Left ventricle myocardium inferior (tissue), 1 donor: ENCODE measurements around the gene PLCD4. TPM values are rescaled to one million over a fixed set of nuclear protein-coding genes. Genes with fewer than 3 reads are reported as not detected.
A peak's percentile ranks its signal among the peaks of the same experiment; 100 is the strongest.

Experiments
- DNase-seq: peaks from one replicate; pipeline ENCODE4 v3.0.0-alpha.2; 2020
- H3K27ac ChIP-seq: fragments of 200-600 bp; replicated peaks from 2 replicates; pipeline ENCODE4 v1.8.0; 2021
- H3K27me3 ChIP-seq: fragments of 200-600 bp; 2 replicates; pipeline ENCODE4 v1.8.0; 2021; ENCODE audit warnings: low read depth
- H3K36me3 ChIP-seq: fragments of 200-600 bp; 2 replicates; pipeline ENCODE4 v1.8.0; 2021
- H3K4me1 ChIP-seq: fragments of 200-600 bp; 2 replicates; pipeline ENCODE4 v1.8.0; 2021
- H3K4me3 ChIP-seq: fragments of 200-600 bp; 2 replicates; pipeline ENCODE4 v1.8.0; 2021; ENCODE audit warnings: mild to moderate bottlenecking, moderate library complexity
- H3K9me3 ChIP-seq: fragments of 200-600 bp; replicated peaks from 2 replicates; pipeline ENCODE4 v1.8.0; 2021
- CTCF ChIP-seq: fragments of 200-600 bp; IDR thresholded peaks from 2 replicates; pipeline ENCODE4 v1.8.0; 2021; ENCODE audit warnings: antibody characterized with exemption, mild to moderate bottlenecking, borderline replicate concordance
- intact Hi-C: fragments of 100-400 bp; cut with micrococcal nuclease; formaldehyde crosslinking; loops from one replicate; pipeline ENCODE4 v1.11.0; 2022
- total RNA-seq: library from RNA; stranded (reverse); fragmentation: NEBNext Ultra II Directional; extraction: Animal tissue kit (Norgen Biotek cat#: 25700); gene quantifications from one replicate; pipeline ENCODE4 v1.2.1, GENCODE V29; 2021
- donor health status: DM: no; HTN: yes; CAD: no; lungs with severe emphysema.

PLCD4 gene
- total RNA-seq, 1 donor from 2014 or later, result 0.99 TPM

- Histone ChIP-seq H3K9me3 (no peaks in the 10 kb centered on the region), H3K4me1 (peaks cover 8% of the 10 kb centered on the region), H3K36me3 (no peaks in the 10 kb centered on the region), H3K4me3 (no peak overlapping the region), H3K27me3 (no peaks in the 10 kb centered on the region), H3K27ac (no peak overlapping the region)
- TF ChIP-seq CTCF, result no peak
- DNase-seq, result no peak
- intact Hi-C loops, result no loop called here
These were observed 15.1 kb downstream of the PLCD4 start for GRCh38 chr2:218622606-218623365.

GRCh38 chr2:218623366-218623705 is 15.6 kb downstream of the PLCD4 start:
- Histone ChIP-seq H3K4me3 (no peak overlapping the region), H3K27me3 (no peaks in the 10 kb centered on the region), H3K27ac (no peak overlapping the region), H3K36me3 (no peaks in the 10 kb centered on the region), H3K4me1 (peaks cover 8% of the 10 kb centered on the region), H3K9me3 (no peaks in the 10 kb centered on the region)
- TF ChIP-seq CTCF, result no peak
- intact Hi-C loops, result no loop called here
- DNase-seq, result no peak

GRCh38 chr2:218626369-218626768 is 18.7 kb downstream of the PLCD4 start:
- DNase-seq, result no peak
- intact Hi-C loops, result no loop called here
- Histone ChIP-seq H3K4me1 (peaks cover 8% of the 10 kb centered on the region), H3K9me3 (no peaks in the 10 kb centered on the region), H3K27ac (no peak overlapping the region), H3K27me3 (no peaks in the 10 kb centered on the region), H3K4me3 (no peak overlapping the region), H3K36me3 (no peaks in the 10 kb centered on the region)
- TF ChIP-seq CTCF, result no peak

GRCh38 chr2:218627939-218628338 is 20.2 kb downstream of the PLCD4 start:
- no peak for DNase-seq
- Histone ChIP-seq H3K27ac (no peak overlapping the region), H3K4me1 (peaks cover under 1% of the 10 kb centered on the region), H3K27me3 (no peaks in the 10 kb centered on the region), H3K36me3 (no peaks in the 10 kb centered on the region), H3K4me3 (no peak overlapping the region), H3K9me3 (no peaks in the 10 kb centered on the region)
- intact Hi-C loops, result no loop called here
- no peak for TF ChIP-seq CTCF

GRCh38 chr2:218631837-218632236 is 24.1 kb downstream of the PLCD4 start:
- H3K4me1 ChIP-seq, result no peaks in the 10 kb centered on the region
- no peak for TF ChIP-seq CTCF
- peak overlapping the region; percentile 33 for H3K27ac ChIP-seq
- DNase-seq, result no peak
- no peaks in the 10 kb centered on the region for H3K9me3 ChIP-seq
- intact Hi-C loops, result no loop called here
- H3K27me3 ChIP-seq, result no peaks in the 10 kb centered on the region
- no peak overlapping the region for H3K4me3 ChIP-seq
- H3K36me3 ChIP-seq, result peaks cover 36% of the 10 kb centered on the region
